SK-N-SH (cell line): Measurements from ENCODE around the gene SPAM1. TPM values are rescaled to one million over a fixed set of nuclear protein-coding genes. Genes with fewer than 3 reads are reported as not detected.

Experiments
- CTCF ChIA-PET: fragments of 300-600, 350-600 bp; formaldehyde crosslinking; extraction: SDS; loops from one replicate; lab custom pipeline; 2021; lab: Yijun Ruan, JAX
- POLR2A ChIA-PET: fragments of 350-600 bp; sonication (Branson Sonifier 250); formaldehyde crosslinking; extraction: SDS; loops from one replicate; lab custom pipeline; 2020; ENCODE audit warnings: antibody characterized with exemption, inconsistent platforms; lab: Yijun Ruan, JAX
- DNase-seq: peaks from one replicate; pipeline ENCODE4 v3.0.0; 2012
- H2AFZ ChIP-seq: fragments of 200-600 bp; sonication (generic); 2 replicates; pipeline ENCODE4 v1.8.1; 2016; ENCODE audit warnings: antibody characterized with exemption, mild to moderate bottlenecking, low read depth
- H3F3A ChIP-seq: fragments of 200-600 bp; sonication (generic); replicated peaks from 2 replicates; pipeline ENCODE3; 2016; ENCODE audit warnings: antibody characterized with exemption, mild to moderate bottlenecking; ENCODE audit not compliant: insufficient read depth
- H3K27ac ChIP-seq, 2 experiments: fragments of 200-500 bp in 1 of 2; fragments of 200-600 bp in 1 of 2; sonication (Bioruptor generic) in 1 of 2; sonication (generic), shearing (Covaris generic) in 1 of 2; 2 replicates each; pipeline versions ENCODE4 v1.5.1 to v1.6.1; 2014 to 2016; ENCODE audit warnings: low read depth in 2 of 2, inconsistent platforms in 1 of 2, low read length in 1 of 2, mild to moderate bottlenecking in 1 of 2, mixed read lengths in 1 of 2
- H3K27me3 ChIP-seq: fragments of 200-600 bp; sonication (generic), shearing (Covaris generic); 2 replicates; pipeline ENCODE4 v1.6.1; 2016; ENCODE audit warnings: mixed run types; ENCODE audit not compliant: insufficient read depth
- H3K36me3 ChIP-seq, 2 experiments: fragments of 200-500 bp in 1 of 2; fragments of 200-600 bp in 1 of 2; sonication (Bioruptor generic) in 1 of 2; sonication (generic) in 1 of 2; replicated peaks in 1 of 2; 2 replicates each; pipeline versions ENCODE3 to v1.5.1; 2014 to 2016; ENCODE audit warnings: low read length in 1 of 2, mild to moderate bottlenecking in 1 of 2; ENCODE audit not compliant: insufficient read depth in 2 of 2, control insufficient read depth in 1 of 2
- H3K4me1 ChIP-seq, 2 experiments: fragments of 200-500 bp in 1 of 2; fragments of 200-600 bp in 1 of 2; sonication (Bioruptor generic) in 1 of 2; sonication (generic), shearing (Covaris generic) in 1 of 2; 2 replicates each; pipeline versions ENCODE4 v1.5.1 to v1.6.1; 2014 to 2016; ENCODE audit warnings: low read depth in 1 of 2, low read length in 1 of 2, mixed run types in 1 of 2; ENCODE audit not compliant: insufficient read depth in 2 of 2, control insufficient read depth in 1 of 2
- H3K4me2 ChIP-seq: fragments of 200-600 bp; sonication (generic), shearing (Covaris generic); 2 replicates; pipeline ENCODE4 v1.6.1; 2017; ENCODE audit warnings: mixed run types
- H3K4me3 ChIP-seq, 2 experiments: fragments of 200-500 bp in 1 of 2; fragments of 200-600 bp in 1 of 2; sonication (Bioruptor generic) in 1 of 2; sonication (generic), shearing (Covaris generic) in 1 of 2; 2 replicates each; pipeline versions ENCODE4 v1.5.1 to v1.8.1; 2014 to 2016; ENCODE audit warnings: low read depth in 2 of 2, inconsistent platforms in 1 of 2, low read length in 1 of 2, mild to moderate bottlenecking in 1 of 2, mixed read lengths in 1 of 2, moderate library complexity in 1 of 2
- H3K79me2 ChIP-seq: fragments of 200-600 bp; sonication (generic); 2 replicates; pipeline ENCODE4 v1.8.1; 2017; ENCODE audit warnings: mild to moderate bottlenecking; ENCODE audit not compliant: insufficient read depth
- H3K9ac ChIP-seq: fragments of 200-600 bp; sonication (generic); 2 replicates; pipeline ENCODE4 v1.6.1; 2017; ENCODE audit warnings: mixed run types
- H3K9me2 ChIP-seq: fragments of 200-600 bp; sonication (generic); 2 replicates; pipeline ENCODE4 v1.6.1; 2017; ENCODE audit warnings: mixed run types
- H3K9me3 ChIP-seq: fragments of 200-600 bp; sonication (generic); 2 replicates; pipeline ENCODE4 v1.6.1; 2017; ENCODE audit warnings: mixed run types, mild to moderate bottlenecking, moderate library complexity
- H4K20me1 ChIP-seq: fragments of 200-600 bp; sonication (generic); 2 replicates; pipeline ENCODE4 v1.6.1; 2017; ENCODE audit warnings: mild to moderate bottlenecking, mixed run types; ENCODE audit not compliant: insufficient read depth
- CHD2 ChIP-seq: fragments of 150-350 bp; IDR thresholded peaks from 2 replicates; pipeline ENCODE4 v1.6.1; 2018; ENCODE audit warnings: low read length; ENCODE audit not compliant: partially characterized antibody
- CTCF ChIP-seq: fragments of 200-600 bp; sonication (generic); IDR thresholded peaks from 2 replicates; pipeline ENCODE4 v1.6.1; 2017; ENCODE audit warnings: antibody characterized with exemption, mild to moderate bottlenecking, moderate library complexity
- ELF1 ChIP-seq: IDR thresholded peaks from 2 replicates; pipeline ENCODE4 v1.4.0; 2012
- EP300 ChIP-seq, 2 experiments: IDR thresholded peaks; 2 replicates each; pipeline versions ENCODE4 v1.4.0 to v1.6.1; 2012; ENCODE audit warnings: borderline replicate concordance in 1 of 2, low read depth in 1 of 2, low read length in 1 of 2
- EZH2phosphoT487 ChIP-seq: fragments of 200-600 bp; sonication (generic); IDR thresholded peaks from 2 replicates; pipeline ENCODE4 v1.6.1; 2017; ENCODE audit warnings: low read depth, mixed run types, mild to moderate bottlenecking, antibody characterized with exemption, moderate library complexity, borderline replicate concordance
- FOSL2 ChIP-seq: IDR thresholded peaks from 2 replicates; pipeline ENCODE4 v1.4.0; 2012; ENCODE audit warnings: low read depth, mild to moderate bottlenecking, moderate library complexity, borderline replicate concordance
- FOXJ3 ChIP-seq: sonication (generic); formaldehyde crosslinking; IDR thresholded peaks from 2 replicates; pipeline ENCODE4 v1.5.1; 2020; ENCODE audit warnings: mild to moderate bottlenecking, missing genetic modification reagents
- GABPA ChIP-seq: IDR thresholded peaks from 2 replicates; pipeline ENCODE4 v1.4.0; 2012; ENCODE audit warnings: low read depth, mild to moderate bottlenecking
- GATA2 ChIP-seq: sonication (generic); formaldehyde crosslinking; IDR thresholded peaks from 2 replicates; pipeline ENCODE4 v1.5.0; 2020; ENCODE audit warnings: mild to moderate bottlenecking, missing genetic modification reagents
- JUND ChIP-seq: IDR thresholded peaks from 2 replicates; pipeline ENCODE4 v1.4.0; 2012
- MAX ChIP-seq: IDR thresholded peaks from 2 replicates; pipeline ENCODE4 v1.4.0; 2012; ENCODE audit warnings: low read depth
- MEF2A ChIP-seq: IDR thresholded peaks from 2 replicates; pipeline ENCODE4 v1.4.0; 2012; ENCODE audit warnings: low read depth, borderline replicate concordance
- NFIC ChIP-seq: IDR thresholded peaks from 2 replicates; pipeline ENCODE4 v1.4.0; 2012; ENCODE audit warnings: borderline replicate concordance
- NRF1 ChIP-seq: IDR thresholded peaks from 2 replicates; pipeline ENCODE4 v1.6.1; 2012; ENCODE audit warnings: low read depth, mild to moderate bottlenecking, low read length
- POLR2AphosphoS5 ChIP-seq: IDR thresholded peaks from 2 replicates; pipeline ENCODE4 v1.6.1; 2012; ENCODE audit warnings: low read depth, low read length
- RAD21 ChIP-seq: IDR thresholded peaks from 2 replicates; pipeline ENCODE4 v1.6.1; 2012; ENCODE audit warnings: mild to moderate bottlenecking, low read length
- RCOR1 ChIP-seq: fragments of 150-350 bp; IDR thresholded peaks from 2 replicates; pipeline ENCODE4 v1.6.1; 2017; ENCODE audit warnings: antibody characterized with exemption, low read length
- RXRA ChIP-seq: IDR thresholded peaks from 2 replicates; pipeline ENCODE4 v1.4.0; 2012; ENCODE audit warnings: low read depth, mild to moderate bottlenecking, borderline replicate concordance
- SIN3A ChIP-seq: IDR thresholded peaks from 2 replicates; pipeline ENCODE4 v1.6.1; 2012; ENCODE audit warnings: low read depth, mild to moderate bottlenecking, low read length, moderate library complexity, borderline replicate concordance
- USF1 ChIP-seq: IDR thresholded peaks from 2 replicates; pipeline ENCODE4 v1.4.0; 2012; ENCODE audit warnings: low read depth, borderline replicate concordance
- YY1 ChIP-seq: IDR thresholded peaks from 2 replicates; pipeline ENCODE4 v1.4.0; 2012; ENCODE audit warnings: low read depth, mild to moderate bottlenecking
- ZBTB33 ChIP-seq: IDR thresholded peaks from 2 replicates; pipeline ENCODE4 v1.4.0; 2012; ENCODE audit warnings: low read depth, borderline replicate concordance
- WGBS: methylation state at CpG from one replicate; pipeline ENCODE4 v1.1.6; 2017; ENCODE audit warnings: low lambda C conversion rate; 5-methylcytosine and 5-hydroxymethylcytosine counted together
- polyA plus RNA-seq, 3 experiments: library from polyadenylated mRNA; depleted of rRNA; stranded (reverse); fragments of >200 nt; gene quantifications; 2 replicates each; pipeline ENCODE4 v1.2.3, GENCODE V29; 2012

SPAM1 gene
- polyA plus RNA-seq, 1 of the 3 experiments (the other 2 are of a cell fraction) = not detected

- no peaks in the 10 kb centered on the region for H3K36me3 ChIP-seq
- no peaks in the 10 kb centered on the region for H3K9me2 ChIP-seq
- TF ChIP-seq GABPA (no peak), RCOR1 (no peak), EZH2phosphoT487 (no peak), POLR2AphosphoS5 (no peak), MAX (no peak), YY1 (no peak), CHD2 (no peak), FOSL2 (no peak), CTCF (peak; percentile 58), RXRA (no peak), RAD21 (peak; percentile 51), SIN3A (no peak), NFIC (no peak), FOXJ3 (CRISPR knock-in tag) (no peak)
- ChIA-PET POLR2A (no interaction called here), CTCF (interaction anchor here (0.8 to 2.9 kb wide), 8 partner anchors 11 to 939 kb away, joined by 3 to 14 read pairs (median 4); no protein-coding TSS in a partner anchor)
- H2AFZ ChIP-seq = no peak overlapping the region
- peak; percentile 47 for DNase-seq
- no peak overlapping the region for H3K27ac ChIP-seq
- no peaks in the 10 kb centered on the region for H3F3A ChIP-seq
- no peaks in the 10 kb centered on the region for H3K9me3 ChIP-seq
- no peaks in the 10 kb centered on the region for H4K20me1 ChIP-seq
- no peak overlapping the region for H3K4me2 ChIP-seq
- H3K4me3 ChIP-seq = no peak overlapping the region
- H3K4me1 ChIP-seq = no peaks in the 10 kb centered on the region
- 59% methylated on average over 2 of the region's 2 CpGs for WGBS
- H3K79me2 ChIP-seq = no peaks in the 10 kb centered on the region
- H3K9ac ChIP-seq = no peak overlapping the region
- H3K27me3 ChIP-seq = no peaks in the 10 kb centered on the region
Measured at GRCh38 chr7:123916240-123916724, 8.8 kb upstream of the SPAM1 start.

- H3K4me3 ChIP-seq = no peak overlapping the region
- no peaks in the 10 kb centered on the region for H4K20me1 ChIP-seq
- H3K4me2 ChIP-seq = no peak overlapping the region
- H3K27me3 ChIP-seq = no peaks in the 10 kb centered on the region
- no peaks in the 10 kb centered on the region for H3K9me3 ChIP-seq
- H3K79me2 ChIP-seq = no peaks in the 10 kb centered on the region
- no peaks in the 10 kb centered on the region for H3K4me1 ChIP-seq
- no peak overlapping the region for H2AFZ ChIP-seq
- no peak overlapping the region for H3K27ac ChIP-seq
- ChIA-PET POLR2A (no interaction called here), CTCF (interaction anchor here (1.0 to 2.9 kb wide), 2 partner anchors 118 to 120 kb away, joined by 3 to 14 read pairs; no protein-coding TSS in a partner anchor)
- DNase-seq = no peak
- H3F3A ChIP-seq = no peaks in the 10 kb centered on the region
- no peaks in the 10 kb centered on the region for H3K36me3 ChIP-seq
- no peaks in the 10 kb centered on the region for H3K9me2 ChIP-seq
- TF ChIP-seq FOXJ3 (CRISPR knock-in tag) (no peak), ELF1 (no peak), USF1 (no peak), POLR2AphosphoS5 (no peak), NFIC (no peak), EP300 (IDR thresholded peaks at IDR 0.05; ENCODE audit: borderline replicate concordance in 1 of 2, low read depth in 1 of 2, low read length in 1 of 2) (no peak), JUND (no peak), NRF1 (no peak), MEF2A (no peak), ZBTB33 (no peak), GATA2 (no peak), RCOR1 (no peak)
- TF ChIP-seq, all 33 proteins: peak for 0
- 77% methylated on average over 12 of the region's 12 CpGs for WGBS
- no peak overlapping the region for H3K9ac ChIP-seq
Measured at GRCh38 chr7:123917878-123918277, 7.2 kb upstream of the SPAM1 start.
